Left ventricle myocardium superior (tissue), 1 donor: ENCODE data around the gene NAPA. TPM values are rescaled to one million over a fixed set of nuclear protein-coding genes. Genes with fewer than 3 reads are reported as not detected.
A peak's percentile ranks its signal among the peaks of the same experiment; 100 is the strongest.

Source experiments
- ATAC-seq: fragments of 200-7000 bp; cut with Tn5 transposase; one replicate; pipeline ENCODE4 v1.9.1; 2020; ENCODE audit warnings: mild to moderate bottlenecking, moderate library complexity
- DNase-seq: peaks from one replicate; pipeline ENCODE4 v3.0.0-alpha.2; 2020
- intact Hi-C: fragments of 100-400 bp; cut with micrococcal nuclease; formaldehyde crosslinking; loops from one replicate; pipeline ENCODE4 v1.11.0; 2022
- long read RNA-seq: library from polyadenylated mRNA; unstranded; transcript quantifications from one replicate; pipeline ENCODE4 v2.0.0, GENCODE V29; 2021
- total RNA-seq: library from RNA; stranded (reverse); fragmentation: NEBNext Ultra II Directional; extraction: Animal tissue kit (Norgen Biotek cat#: 25700); gene quantifications from one replicate; pipeline ENCODE4 v1.2.1, GENCODE V29; 2021
- donor health status: DM: no; HTN: yes; CAD: no; lungs with severe emphysema.

The NAPA gene
- 123 TPM for total RNA-seq
- long read RNA-seq, transcript NAPA-201 (11 exons, 1,839 nt), result major isoform, 120 of 147 reads
- long read RNA-seq, partial matches to known transcripts, result 4 of 147 reads
- long read RNA-seq, other reads (novel, unspliced or antisense), result 20 of 147 reads

- ATAC-seq, result peak; percentile 98
- peak; percentile 100 for DNase-seq
- intact Hi-C loops, result no loop called here
Observed at GRCh38 chr19:47514869-47515588, at the start of gene NAPA. Gene NAPA (minus strand): TSS chr19:47515063. CDS start chr19:47514940, 123 bp downstream.

DNA sequence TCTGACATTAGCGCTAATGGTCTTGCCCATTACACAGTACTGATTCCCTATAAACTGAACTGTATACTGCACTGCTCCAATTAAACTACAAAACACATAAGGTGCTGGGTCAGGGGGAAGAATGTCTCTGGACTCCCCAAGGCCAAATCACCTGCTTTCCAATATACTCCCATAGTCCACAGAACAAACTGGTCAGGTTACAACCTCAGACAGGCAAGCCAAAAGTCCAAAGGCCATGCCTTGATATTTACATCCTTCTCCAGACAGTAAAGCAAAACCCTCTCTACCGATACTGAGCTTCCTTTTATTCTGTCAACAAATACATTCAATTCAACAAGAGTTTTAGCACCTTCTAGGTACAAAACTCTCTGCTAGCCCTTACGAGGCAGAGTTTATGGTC lies 49.2 kb upstream of the NAPA start:
- DNase-seq, result no peak
- intact Hi-C loops, result no loop called here
- ATAC-seq, result no peak

GRCh38 chr19:47561440-47562057 lies 46.7 kb upstream of the NAPA start:
- intact Hi-C loops, result no loop called here
- ATAC-seq (no peak), DNase-seq (no peak)

DNA sequence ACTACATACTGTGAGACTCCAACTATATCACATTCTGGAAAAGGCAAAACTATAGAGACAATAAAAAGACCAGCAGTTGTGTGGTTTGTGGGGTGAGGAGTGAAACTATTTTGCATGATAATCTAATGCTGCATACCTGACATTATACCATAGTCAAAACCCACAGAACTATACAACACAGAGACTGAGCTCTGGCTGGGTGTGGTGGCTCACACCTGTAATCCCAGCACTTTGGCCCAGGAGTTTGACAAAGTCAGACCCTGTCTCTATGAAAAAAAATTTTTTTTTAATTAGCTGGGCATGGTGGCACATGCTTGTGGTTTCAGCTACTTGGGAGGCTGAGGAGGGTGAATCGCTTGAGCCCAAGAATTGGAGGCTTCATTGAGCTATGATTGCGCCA lies 46.1 kb upstream of the NAPA start:
- DNase-seq, result no peak
- intact Hi-C loops, result no loop called here
- ATAC-seq, result no peak

- no peak for ATAC-seq
- no peak for DNase-seq
- intact Hi-C loops, result no loop called here
Observed at GRCh38 chr19:47550129-47550528, 35.3 kb upstream of the NAPA start.

DNA sequence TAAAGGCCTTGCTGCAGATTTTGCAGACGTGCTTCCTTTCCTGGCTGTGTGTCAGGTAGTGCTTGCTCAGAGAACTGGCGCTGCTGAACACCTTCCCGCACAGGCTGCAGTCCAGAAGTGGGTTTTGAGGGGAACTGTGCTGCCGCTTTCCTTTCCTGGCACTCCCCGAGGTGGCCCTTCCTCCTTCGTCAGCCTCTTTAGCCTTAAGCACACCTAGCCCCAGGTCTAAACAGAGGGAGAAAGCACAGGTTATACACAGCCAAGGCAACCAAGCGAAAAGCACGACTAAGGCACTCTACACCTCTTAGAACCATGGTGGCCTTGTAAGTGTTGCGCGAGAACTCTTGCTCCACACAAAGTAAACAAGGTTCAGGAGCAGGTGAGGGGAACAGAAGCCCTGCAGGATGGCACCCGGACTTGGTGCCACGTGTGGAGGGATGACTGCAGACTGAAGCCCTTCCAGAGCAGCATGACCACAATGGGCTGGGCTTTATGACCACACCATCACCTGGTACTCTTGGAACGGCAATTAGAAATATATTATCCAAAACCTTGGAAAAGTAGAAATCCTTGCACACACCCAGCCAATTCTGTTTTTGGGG lies 34.5 kb upstream of the NAPA start:
- intact Hi-C loops, result no loop called here
- ATAC-seq (no peak), DNase-seq (no peak)

DNA sequence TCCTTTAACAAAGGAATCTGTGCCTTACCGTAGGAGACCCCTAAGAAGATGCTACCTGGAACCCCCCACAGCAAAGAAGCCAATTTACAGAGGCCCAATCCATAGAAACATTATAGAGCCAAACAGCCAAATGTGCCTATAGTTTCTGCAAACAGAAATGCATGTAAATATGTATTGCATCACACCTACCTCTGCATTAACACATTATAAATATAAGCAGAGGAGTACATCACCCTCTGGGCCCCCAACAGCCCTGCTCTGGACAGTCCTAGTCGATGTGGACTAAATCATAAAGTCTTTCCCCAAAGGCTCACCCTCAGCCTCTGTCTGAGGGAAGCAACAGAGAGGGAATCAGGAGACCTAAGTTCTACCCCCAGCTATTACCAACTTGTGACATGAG lies 32.3 kb upstream of the NAPA start:
- intact Hi-C loops, result no loop called here
- ATAC-seq, result no peak
- no peak for DNase-seq

DNA sequence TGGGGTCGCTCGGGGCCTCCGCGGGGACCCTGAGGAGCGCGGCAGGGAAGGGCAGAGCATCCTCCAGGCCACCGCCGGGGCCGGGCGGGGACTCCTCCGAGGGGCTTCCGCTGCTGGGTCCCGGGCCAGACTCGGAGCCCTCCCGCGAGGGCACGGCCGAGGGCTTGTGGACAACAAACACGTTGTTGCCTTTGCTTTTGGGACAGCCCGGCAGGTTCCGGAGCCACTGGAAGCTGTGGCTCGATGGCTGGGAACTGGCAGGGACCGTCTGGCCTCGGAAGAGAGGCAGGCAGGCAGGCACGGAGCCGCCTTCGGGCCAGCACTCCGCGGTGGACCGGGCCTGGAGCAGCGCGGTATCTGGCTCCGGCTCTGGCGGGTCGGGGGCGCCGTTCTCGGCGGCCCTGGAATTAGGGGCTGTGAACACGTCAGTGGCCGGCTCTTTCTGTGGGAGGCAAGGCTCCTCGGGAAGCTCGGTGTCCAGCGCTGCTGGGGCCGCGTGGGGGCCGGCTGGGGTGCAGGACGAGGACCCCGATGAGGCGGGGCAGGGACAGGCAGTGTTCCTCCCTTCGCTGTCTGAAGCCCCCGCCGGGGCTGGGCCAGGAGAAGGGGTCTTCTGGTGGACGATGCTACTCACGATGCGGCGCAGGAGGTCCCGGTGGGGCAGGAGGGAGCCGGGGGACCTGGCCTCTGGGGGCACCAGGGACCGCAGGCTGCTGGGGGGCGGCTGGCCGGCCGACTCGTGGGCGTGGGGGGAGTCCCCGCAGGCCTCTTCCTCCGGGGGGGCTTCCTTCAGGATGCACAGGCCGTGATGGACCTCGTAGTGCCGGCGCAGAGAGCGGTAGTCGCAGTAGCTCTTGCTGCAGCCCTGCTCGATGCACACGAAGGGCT lies 30.4 kb upstream of the NAPA start:
- DNase-seq (no peak), ATAC-seq (no peak)
- intact Hi-C loops, result no loop called here

DNA sequence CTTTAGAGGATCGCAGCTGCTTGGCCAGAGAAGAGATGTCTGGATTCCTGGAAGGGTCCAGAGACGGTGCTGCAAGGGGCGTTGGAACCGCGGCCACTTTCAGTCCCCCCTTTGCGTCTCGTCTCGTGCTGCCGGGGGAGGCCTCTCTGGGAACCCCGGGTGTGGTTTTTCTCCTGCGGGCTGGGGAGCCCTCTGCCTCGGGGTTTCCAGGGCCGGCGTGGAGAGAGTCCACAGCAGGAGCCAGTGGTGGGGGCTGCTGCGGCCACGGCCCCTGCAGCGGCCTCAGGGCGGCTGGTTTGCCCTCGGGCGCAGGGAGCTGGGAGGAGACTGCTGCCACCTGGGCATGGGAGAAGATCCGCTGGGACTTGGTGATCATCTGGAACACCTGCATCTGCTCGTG lies 29.6 kb upstream of the NAPA start:
- no peak for ATAC-seq
- intact Hi-C loops, result no loop called here
- DNase-seq, result no peak

DNA sequence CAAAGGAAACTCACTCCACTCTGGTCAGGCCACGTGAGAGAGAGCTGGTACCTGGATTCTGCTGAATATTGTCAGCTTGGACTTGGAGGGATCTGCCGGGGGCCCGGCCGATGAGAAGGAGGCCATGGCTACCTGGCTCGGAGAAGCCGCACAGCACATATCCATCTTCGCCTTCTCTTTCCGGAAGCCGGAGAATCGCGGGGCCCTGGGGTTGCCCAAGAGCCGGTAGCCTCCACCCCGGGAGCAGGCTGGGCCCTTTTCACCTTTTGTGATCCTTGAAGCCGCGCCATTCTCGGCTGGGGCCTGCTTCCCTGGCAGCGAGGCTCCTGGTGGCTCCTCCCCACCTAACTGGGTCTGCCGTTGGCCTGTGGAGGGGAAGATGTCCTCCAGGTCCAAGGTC lies 29.2 kb upstream of the NAPA start:
- intact Hi-C loops, result no loop called here
- ATAC-seq (no peak), DNase-seq (no peak)

DNA sequence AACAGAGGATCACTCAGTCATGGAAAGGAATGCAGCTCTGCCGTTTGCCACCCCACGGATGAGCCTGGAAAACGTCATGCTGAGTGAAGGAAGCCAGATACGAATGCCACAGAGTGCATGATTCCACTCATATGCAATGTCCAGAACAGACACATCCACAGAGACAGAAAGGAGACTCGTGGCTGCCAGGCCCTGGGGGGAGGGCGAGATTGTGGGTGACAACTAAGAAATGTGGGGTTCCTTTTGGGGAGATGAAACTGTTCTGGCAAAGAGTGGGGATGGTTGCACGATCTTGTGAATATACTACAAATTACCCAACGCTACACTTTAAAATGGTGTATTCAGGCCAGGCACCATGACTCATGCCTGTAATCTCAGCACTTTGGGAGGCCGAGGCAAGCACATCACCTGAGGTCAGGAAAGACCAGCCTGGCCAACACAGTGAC lies 27.2 kb upstream of the NAPA start:
- peak; percentile 46 for DNase-seq
- intact Hi-C loops, result no loop called here
- peak; percentile 93 for ATAC-seq

GRCh38 chr19:47541518-47541917 lies 26.7 kb upstream of the NAPA start:
- DNase-seq (no peak), ATAC-seq (no peak)
- intact Hi-C loops, result no loop called here

- intact Hi-C loops, result no loop called here
- no peak for DNase-seq
- no peak for ATAC-seq
Observed at GRCh38 chr19:47540748-47541147, 25.9 kb upstream of the NAPA start.

GRCh38 chr19:47539747-47540311 lies 25.0 kb upstream of the NAPA start:
- ATAC-seq (no peak), DNase-seq (no peak)
- intact Hi-C loops, result no loop called here

GRCh38 chr19:47538812-47539211 lies 23.9 kb upstream of the NAPA start:
- no peak for DNase-seq
- ATAC-seq, result no peak
- intact Hi-C loops, result no loop called here

- DNase-seq (no peak), ATAC-seq (no peak)
- intact Hi-C loops, result no loop called here
Observed at GRCh38 chr19:47537493-47537892, 22.6 kb upstream of the NAPA start.

DNA sequence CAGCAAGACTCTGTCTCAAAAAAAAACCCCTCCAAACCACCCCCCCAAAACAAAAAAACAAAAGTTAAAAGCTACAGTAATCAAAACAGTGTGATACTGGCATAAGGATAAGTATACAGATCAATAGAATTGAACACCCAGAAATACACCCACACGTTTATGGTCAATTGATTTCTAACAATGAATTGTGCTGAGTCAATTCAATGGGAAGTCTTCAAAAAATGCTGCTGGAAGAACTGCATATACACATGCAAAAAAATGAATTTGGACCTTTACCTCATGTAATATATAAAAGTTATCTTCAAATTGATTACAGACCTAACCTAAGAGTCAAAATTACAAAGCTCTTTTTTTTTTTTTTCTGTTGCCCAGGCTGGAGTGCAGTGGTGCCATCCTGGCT lies 19.8 kb upstream of the NAPA start:
- ATAC-seq, result no peak
- no peak for DNase-seq
- intact Hi-C loops, result no loop called here

- no peak for ATAC-seq
- intact Hi-C loops, result no loop called here
Observed at GRCh38 chr19:47531640-47532387, 17.0 kb upstream of the NAPA start.

More at GRCh38 chr19:47531640-47532387, 17.0 kb upstream of the NAPA start:
- DNase-seq, result no peak
